Erythroblast (primary cell): ENCODE results near the gene TXNDC12.

Source experiments
- GATA1 ChIP-seq: IDR thresholded peaks from 2 replicates; pipeline ENCODE4 v1.6.1; 2011; ENCODE audit warnings: low read depth, mild to moderate bottlenecking, control low read depth, low read length, moderate library complexity
- POLR2A ChIP-seq: IDR thresholded peaks from 2 replicates; pipeline ENCODE4 v1.6.1; 2011; ENCODE audit warnings: mild to moderate bottlenecking, low read length

GRCh38 chr1:52070704-52071103 lies 15.7 kb upstream of the TXNDC12 start:
- TF ChIP-seq POLR2A (no peak), GATA1 (no peak)
